GM18909 (cell line): ENCODE data around the gene EMP1.
"Not testable (repeated sequence)": the region's sequence is repeated elsewhere in the genome, so short reads cannot be mapped to it uniquely, and the experiment has no call there.

ENCODE experiments used
- ATAC-seq: cut with Tn5 transposase; IDR thresholded peaks from one replicate; pipeline ENCODE4 v1.9.1; 2021; ENCODE audit warnings: mild to moderate bottlenecking; ENCODE audit not compliant: unreplicated experiment, poor library complexity

The EMP1 gene

GRCh38 chr12:13252616-13253015 lies 56.1 kb downstream of the EMP1 start:
- no peak for ATAC-seq

GRCh38 chr12:13253966-13254760 lies 57.6 kb downstream of the EMP1 start:
- no peak for ATAC-seq

GRCh38 chr12:13255792-13256691 lies 59.5 kb downstream of the EMP1 start:
- ATAC-seq: peak; percentile 97

GRCh38 chr12:13256692-13257045 lies 60.1 kb downstream of the EMP1 start:
- ATAC-seq: no peak

GRCh38 chr12:13257356-13257875 lies 60.9 kb downstream of the EMP1 start:
- ATAC-seq: no peak

GRCh38 chr12:13258197-13258596 lies 61.7 kb downstream of the EMP1 start:
- no peak for ATAC-seq

GRCh38 chr12:13258717-13259119 lies 62.2 kb downstream of the EMP1 start:
- no peak for ATAC-seq

GRCh38 chr12:13259625-13260024 lies 63.1 kb downstream of the EMP1 start:
- ATAC-seq: not testable (repeated sequence)

GRCh38 chr12:13267826-13268225 lies 71.3 kb downstream of the EMP1 start:
- not testable (repeated sequence) for ATAC-seq

GRCh38 chr12:13268581-13268980 lies 72.1 kb downstream of the EMP1 start:
- ATAC-seq: no peak
